Type B pancreatic cell (in vitro differentiated cells): Measurements from ENCODE around the gene MRPL21. TPM values are rescaled to one million over a fixed set of nuclear protein-coding genes. Genes with fewer than 3 reads are reported as not detected.

Experiments
- DNase-seq: peaks from one replicate; pipeline ENCODE4 v3.0.0; 2021; ENCODE audit warnings: mixed read lengths; ENCODE audit not compliant: unreplicated experiment; ENCODE audit errors: extremely low spot score
- H3K27ac Mint-ChIP-seq: 2 replicates; pipeline ENCODE4 v1.8.0; 2021; ENCODE audit warnings: mild to moderate bottlenecking, mixed read lengths
- H3K27me3 Mint-ChIP-seq: 2 replicates; pipeline ENCODE4 v1.8.0; 2021; ENCODE audit warnings: mixed read lengths
- H3K36me3 Mint-ChIP-seq: 2 replicates; pipeline ENCODE4 v1.8.0; 2021; ENCODE audit warnings: mixed read lengths
- H3K4me1 Mint-ChIP-seq: one replicate; pipeline ENCODE4 v1.8.0; 2021; ENCODE audit warnings: mixed read lengths; ENCODE audit not compliant: unreplicated experiment
- H3K4me3 Mint-ChIP-seq: 2 replicates; pipeline ENCODE4 v1.8.0; 2021; ENCODE audit warnings: mild to moderate bottlenecking, mixed read lengths
- H3K9me3 Mint-ChIP-seq: 2 replicates; pipeline ENCODE4 v1.8.0; 2021; ENCODE audit warnings: mixed read lengths
- CTCF ChIP-seq: fragments of 200-600 bp; sonication (generic); conservative IDR thresholded peaks from 2 replicates; pipeline ENCODE4 v1.5.0; 2021; ENCODE audit warnings: antibody characterized with exemption, mild to moderate bottlenecking
- total RNA-seq: library from RNA; stranded (reverse); gene quantifications from 2 replicates; pipeline ENCODE4 v1.2.1, GENCODE V29; 2021; ENCODE audit warnings: low replicate concordance

The MRPL21 gene
- total RNA-seq, 1 donor from 2014 or later, result 60.2 TPM

- no peak for TF ChIP-seq CTCF
- Mint-ChIP-seq H3K36me3 (peaks cover 3% of the 10 kb centered on the region), H3K27ac (no peak overlapping the region), H3K9me3 (no peaks in the 10 kb centered on the region), H3K4me3 (no peak overlapping the region), H3K27me3 (no peaks in the 10 kb centered on the region), H3K4me1 (no peaks in the 10 kb centered on the region)
- no peak for DNase-seq
Measured at GRCh38 chr11:68936676-68937620, 33.3 kb upstream of the MRPL21 start.

GRCh38 chr11:68936358-68936636 lies 32.7 kb upstream of the MRPL21 start:
- no peak for DNase-seq
- Mint-ChIP-seq H3K36me3 (peaks cover 3% of the 10 kb centered on the region), H3K9me3 (no peaks in the 10 kb centered on the region), H3K27me3 (no peaks in the 10 kb centered on the region), H3K4me3 (no peak overlapping the region), H3K27ac (no peak overlapping the region), H3K4me1 (no peaks in the 10 kb centered on the region)
- TF ChIP-seq CTCF, result no peak

- no peak overlapping the region for H3K27ac Mint-ChIP-seq
- TF ChIP-seq CTCF, result no peak
- H3K4me3 Mint-ChIP-seq, result no peak overlapping the region
- H3K27me3 Mint-ChIP-seq, result no peaks in the 10 kb centered on the region
- H3K36me3 Mint-ChIP-seq, result peaks cover 3% of the 10 kb centered on the region
- no peaks in the 10 kb centered on the region for H3K9me3 Mint-ChIP-seq
- DNase-seq, result no peak
- H3K4me1 Mint-ChIP-seq, result no peaks in the 10 kb centered on the region
Measured at GRCh38 chr11:68935516-68936357, 32.1 kb upstream of the MRPL21 start.

GRCh38 chr11:68935066-68935465 lies 31.4 kb upstream of the MRPL21 start:
- no peaks in the 10 kb centered on the region for H3K4me1 Mint-ChIP-seq
- no peaks in the 10 kb centered on the region for H3K27me3 Mint-ChIP-seq
- H3K36me3 Mint-ChIP-seq, result peaks cover 8% of the 10 kb centered on the region
- no peak overlapping the region for H3K27ac Mint-ChIP-seq
- no peak for DNase-seq
- H3K4me3 Mint-ChIP-seq, result no peak overlapping the region
- H3K9me3 Mint-ChIP-seq, result no peaks in the 10 kb centered on the region
- TF ChIP-seq CTCF, result no peak

GRCh38 chr11:68934666-68935065 lies 31.0 kb upstream of the MRPL21 start:
- H3K9me3 Mint-ChIP-seq, result no peaks in the 10 kb centered on the region
- H3K27ac Mint-ChIP-seq, result no peak overlapping the region
- H3K4me3 Mint-ChIP-seq, result no peak overlapping the region
- no peaks in the 10 kb centered on the region for H3K4me1 Mint-ChIP-seq
- no peak for DNase-seq
- H3K27me3 Mint-ChIP-seq, result no peaks in the 10 kb centered on the region
- TF ChIP-seq CTCF, result no peak
- peaks cover 10% of the 10 kb centered on the region for H3K36me3 Mint-ChIP-seq
